Ammon's horn (tissue), 1 donor: ENCODE results near the gene TEX36.
"Not testable (repeated sequence)": the region's sequence is repeated elsewhere in the genome, so short reads cannot be mapped to it uniquely, and the experiment has no call there.

Experiments used
- DNase-seq: peaks from one replicate; pipeline ENCODE4 v3.0.0-alpha.2; 2016; ENCODE audit warnings: low spot score

Gene TEX36

DNA sequence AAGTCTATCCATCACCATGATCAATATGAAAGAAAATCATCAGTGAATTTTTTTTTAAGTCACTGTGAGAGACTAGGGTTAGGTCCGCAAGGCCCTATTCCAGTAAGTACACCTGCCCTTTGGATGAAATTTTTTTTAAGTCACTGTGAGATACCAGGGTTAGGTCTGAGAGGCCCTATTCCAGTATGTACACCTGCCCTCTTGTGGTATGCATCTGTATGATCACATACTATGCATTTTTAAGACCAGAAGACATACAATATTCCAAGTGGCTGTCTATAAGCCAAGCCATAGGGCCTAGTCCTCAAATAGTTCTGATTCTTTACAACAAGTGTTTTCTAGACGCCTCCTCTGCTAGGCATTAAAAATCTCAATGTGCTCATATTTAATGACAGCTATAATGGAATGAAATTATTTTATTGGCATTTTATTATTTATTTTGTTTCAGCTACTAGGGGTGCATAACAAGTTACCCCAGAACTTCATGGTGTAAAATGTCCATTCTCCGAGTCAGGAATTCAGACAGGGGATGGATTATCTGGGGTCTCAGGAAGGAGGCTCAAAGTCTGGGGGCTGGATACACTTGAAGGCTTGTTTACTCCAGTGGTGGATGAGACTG, 53.1 kb downstream of the TEX36 start:
- DNase-seq, result no peak

DNA sequence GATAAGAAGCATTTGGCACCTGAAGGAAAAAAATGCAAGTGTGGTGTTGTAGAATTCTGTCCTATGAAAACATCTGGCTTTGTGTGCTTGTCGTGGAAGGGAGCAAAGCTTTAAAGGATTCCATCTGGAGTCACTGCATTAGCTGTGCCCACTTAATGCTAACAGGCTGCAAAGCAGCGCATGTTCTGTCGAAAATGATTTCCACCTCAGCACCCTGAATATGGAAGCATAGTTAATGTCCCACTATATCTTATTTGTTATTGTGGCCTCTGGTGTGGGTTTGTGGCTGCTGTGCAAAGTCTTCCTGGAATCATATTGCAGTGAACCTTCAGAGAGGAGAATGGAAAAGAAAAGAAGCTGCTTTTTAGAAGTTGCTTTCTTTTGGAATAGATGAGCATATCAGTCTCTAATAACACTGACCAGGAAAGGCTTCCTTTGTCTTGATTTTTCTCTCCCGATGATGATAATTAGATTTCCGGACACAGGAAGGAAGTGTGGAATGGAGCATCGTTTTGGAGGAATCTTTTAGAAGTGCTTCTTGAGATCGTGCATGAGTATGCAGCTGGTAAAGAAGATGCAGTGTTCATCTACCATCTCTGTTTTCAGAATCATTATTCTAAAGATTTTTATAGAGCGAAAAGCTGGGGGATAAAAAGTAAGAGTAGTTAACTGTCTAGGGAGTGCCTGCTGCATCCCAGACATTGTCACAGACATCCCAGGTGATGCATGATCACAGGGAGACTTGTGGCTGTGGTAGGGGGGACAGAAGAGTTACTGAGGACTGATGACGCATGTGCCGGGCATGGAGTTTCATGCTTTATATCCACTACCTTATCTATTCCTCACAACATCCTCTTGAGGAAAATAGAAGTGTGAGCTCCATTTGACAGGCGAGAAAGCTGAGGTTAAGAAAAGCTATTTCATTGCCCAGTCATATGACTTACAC, 54.6 kb downstream of the TEX36 start:
- DNase-seq, result no peak

DNA sequence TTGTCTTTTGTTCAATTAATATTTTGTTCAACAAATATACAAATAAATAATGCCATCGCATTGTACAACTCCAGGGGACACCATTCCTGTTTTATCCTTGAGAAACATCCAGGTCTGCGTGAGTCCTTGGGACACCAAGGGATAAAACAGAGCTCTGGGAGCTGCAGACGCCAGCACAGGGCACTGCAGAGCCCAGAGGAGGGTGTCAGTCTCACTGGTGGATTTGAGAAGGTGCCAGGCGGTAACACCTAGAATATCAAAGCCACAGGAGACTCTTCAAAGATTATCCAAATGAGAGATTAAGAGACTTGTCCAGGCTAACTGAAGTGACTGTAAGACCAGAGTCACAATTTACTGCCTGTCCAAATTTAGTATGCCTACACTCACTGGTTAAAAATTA, 55.3 kb downstream of the TEX36 start:
- no peak for DNase-seq

DNA sequence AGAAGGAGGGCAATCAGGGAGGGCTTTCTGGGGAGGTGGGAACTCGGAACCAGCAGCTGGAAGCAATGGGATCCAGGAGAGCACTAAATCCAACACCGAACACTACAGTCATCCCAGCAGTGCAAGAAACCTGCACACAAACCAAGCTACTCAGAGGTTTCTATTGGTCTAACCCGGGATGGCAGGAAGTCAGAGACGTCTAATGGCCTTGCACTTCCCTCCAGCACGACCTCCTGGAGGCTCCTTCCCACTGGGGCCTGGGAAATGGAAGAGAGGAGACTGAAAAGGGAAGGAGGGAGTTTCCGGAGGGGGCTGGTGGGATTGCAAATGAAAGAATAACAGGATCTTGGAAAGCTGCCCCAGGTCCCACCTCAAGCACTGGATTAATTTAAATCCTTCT, 56.3 kb downstream of the TEX36 start:
- DNase-seq, result no peak

DNA sequence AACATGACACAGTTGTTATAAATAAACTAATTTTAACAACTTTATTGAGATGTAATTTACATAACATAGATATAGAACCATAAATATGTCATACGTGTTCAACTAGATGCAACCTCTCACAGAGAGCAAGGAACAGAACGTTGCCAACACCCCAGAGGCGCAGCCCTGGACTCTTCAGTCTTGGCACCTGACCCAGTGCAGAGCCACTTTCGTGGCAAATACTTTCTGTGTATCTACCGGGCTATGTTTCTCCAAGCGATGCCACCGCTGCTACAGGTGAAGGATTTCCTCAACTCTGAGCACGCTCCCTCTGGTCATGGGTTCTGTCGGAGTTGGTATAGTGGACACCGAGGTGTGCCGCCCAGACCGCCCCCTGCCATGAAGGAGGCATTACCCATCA, 57.4 kb downstream of the TEX36 start:
- no peak for DNase-seq

DNA sequence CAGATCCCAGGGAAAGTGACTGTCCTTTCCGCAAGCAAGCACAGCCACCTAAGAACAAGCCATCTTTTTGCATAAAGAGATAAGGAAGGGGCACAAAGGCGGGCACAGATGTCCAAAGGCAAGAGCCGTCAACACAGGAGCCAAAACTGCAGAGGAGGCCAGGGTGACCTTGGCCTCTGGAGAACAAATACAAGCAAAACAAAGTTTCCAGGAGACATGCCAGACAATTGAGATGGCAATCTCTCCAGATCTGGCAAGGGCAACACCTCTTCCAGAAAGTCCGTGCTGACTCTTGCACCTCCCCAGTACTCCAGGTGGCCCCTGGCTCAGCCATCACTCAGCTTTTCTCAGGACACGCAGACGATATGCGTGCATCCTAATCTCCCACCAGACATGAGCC, 58.2 kb downstream of the TEX36 start:
- no peak for DNase-seq

DNA sequence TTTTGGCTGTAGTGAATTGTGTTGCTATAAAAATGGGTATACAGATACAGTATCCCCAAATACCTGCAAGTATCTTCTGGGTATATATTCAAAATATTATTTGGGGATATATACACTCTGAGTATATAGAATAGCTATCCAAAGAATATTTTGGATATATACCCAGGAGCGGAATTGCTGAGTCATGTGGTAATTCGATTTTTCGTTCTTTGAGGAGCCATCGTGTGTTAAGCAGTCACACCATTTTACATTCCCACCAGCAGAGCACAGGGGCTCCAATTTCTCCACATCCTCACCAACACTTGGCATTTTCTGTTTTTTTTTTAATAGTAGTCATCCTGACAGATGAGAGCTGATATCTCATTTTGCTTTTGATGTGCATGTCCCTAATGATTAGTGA, 61.9 kb downstream of the TEX36 start:
- no peak for DNase-seq

DNA sequence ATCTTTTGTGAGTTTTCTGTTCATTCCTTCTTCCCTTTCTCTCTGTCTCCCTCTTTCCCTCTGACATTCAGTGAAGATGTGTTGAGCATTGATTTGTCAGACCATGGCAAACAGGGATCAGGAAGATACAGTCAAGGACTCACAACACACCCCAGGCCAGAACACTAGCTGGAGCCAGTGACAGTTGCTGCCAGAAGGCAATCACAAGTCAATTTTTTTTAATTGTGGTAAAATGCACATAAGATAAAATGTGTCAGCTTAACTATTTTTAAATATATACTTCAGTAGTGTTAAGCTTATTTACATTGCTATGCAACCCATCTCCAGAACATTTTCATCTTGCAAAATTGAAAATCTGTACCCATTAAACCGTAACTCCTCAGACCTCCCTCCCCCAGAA, 62.6 kb downstream of the TEX36 start:
- DNase-seq, result no peak

DNA sequence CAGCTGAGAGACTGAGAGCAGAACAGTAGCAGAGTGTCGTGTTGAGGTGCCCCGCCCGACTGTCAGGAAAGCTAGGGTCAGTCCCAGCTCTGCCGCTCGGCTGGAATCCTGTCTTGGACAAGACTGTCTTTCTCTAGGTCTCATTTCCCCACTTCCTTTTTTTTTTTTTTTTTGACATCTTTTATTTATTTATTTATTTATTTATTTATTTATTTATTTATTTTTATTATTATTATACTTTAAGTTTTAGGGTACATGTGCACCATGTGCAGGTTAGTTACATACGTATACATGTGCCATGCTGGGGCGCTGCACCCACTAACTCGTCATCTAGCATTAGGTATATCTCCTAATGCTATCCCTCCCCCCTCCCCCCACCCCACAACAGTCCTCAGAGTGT, 69.9 kb downstream of the TEX36 start:
- not testable (repeated sequence) for DNase-seq

DNA sequence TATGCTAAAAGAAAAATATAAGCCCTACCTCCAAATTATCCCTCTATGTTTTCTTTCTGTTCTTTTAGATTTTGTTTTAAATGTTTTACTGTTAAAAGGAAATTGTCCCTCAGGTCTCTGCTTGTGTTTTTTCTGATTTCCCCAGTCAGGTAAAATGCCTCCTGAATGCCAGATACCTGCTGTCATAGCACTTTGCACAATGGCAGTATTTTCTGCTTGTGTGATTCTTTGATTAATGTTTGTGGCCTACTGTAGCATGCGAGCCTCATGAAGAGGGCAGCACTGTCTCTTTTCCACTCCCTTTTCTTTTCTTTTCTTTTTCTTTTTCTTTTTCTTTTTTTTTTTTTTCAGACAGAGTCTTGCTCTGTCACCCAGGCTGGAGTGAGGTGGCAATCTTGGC, 71.2 kb downstream of the TEX36 start:
- no peak for DNase-seq

DNA sequence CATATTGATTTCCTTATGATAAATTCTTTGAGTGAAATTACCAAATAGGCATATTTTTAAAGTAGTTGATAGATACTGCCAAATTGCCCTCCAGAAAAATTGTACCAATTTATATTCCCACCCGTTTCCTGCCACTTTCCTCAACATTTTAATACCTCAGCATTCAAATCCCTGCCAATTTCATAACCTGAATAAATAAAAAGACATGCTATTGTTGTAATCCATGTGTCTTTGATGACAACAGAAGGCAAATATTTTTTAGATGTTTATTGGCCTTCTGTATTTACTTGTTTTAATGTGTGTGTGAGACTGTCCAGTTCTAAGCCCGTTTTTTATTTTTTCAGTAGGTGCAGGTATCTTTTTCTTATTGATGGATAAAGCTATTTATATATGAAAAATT, 71.7 kb downstream of the TEX36 start:
- DNase-seq, result no peak

DNA sequence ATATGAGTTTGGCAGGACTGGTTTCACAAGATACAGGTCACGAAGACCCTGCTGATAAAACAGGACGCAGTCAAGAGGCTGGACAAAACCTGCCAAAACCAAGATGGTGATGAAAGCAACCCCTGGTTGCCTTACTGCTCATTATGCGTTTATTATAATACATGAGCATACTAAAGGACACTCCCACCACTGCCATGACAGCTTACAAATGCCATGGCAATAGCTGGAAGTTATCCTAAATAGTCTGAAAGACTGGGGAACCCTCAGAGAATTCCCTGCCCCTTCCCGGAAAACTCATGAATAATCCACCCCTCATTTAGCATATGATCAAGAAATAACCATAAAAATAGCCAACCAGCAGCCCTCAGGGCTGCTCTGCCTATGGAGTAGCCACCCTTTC, 73.1 kb downstream of the TEX36 start:
- no peak for DNase-seq

DNA sequence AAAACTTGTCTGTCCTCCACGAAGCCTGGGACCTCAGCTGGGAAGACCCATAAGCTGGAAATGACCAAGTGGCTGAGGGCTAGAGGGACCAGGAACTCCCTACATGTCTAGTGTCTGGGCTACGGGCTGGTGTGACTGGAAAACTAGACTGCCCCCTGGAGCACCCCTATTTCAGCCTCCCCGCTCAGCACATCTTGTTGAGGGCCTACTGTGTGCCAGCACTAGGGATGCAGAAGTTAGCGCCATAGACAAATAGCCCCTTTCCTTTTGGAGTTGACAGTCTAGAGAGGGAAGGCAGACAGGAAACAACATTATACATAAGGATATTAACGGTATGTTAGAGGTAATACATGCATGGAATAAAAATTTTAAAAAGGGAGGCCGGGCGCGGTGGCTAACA, 74.5 kb downstream of the TEX36 start:
- no peak for DNase-seq

DNA sequence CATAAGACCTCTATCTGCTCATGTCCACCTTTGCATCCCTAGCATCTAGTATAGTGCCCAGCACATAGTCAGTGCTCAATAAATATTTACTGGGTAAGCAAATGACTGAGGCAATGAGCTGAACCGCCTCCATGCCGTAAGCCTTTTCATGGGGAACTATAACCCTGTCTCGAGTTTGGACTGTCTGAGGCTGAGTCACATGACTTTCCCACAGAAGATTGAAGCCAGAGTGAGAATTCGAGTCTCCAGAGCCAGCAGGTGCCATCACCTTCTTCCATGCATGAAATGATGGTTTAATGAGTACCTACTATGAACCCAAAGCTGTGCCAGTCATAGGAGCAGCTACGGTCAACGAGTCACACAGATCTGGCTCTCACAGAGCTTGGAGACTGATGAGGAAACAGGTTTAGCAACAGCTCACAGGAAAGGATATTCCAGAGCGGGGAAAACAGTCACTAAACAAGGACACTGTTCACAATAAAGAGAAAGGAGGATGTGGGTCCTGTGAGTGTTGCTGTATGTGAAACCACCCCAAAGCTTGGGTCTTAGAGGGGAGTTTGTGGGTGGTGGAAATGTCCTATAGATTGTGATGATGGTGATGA, 75.2 kb downstream of the TEX36 start:
- DNase-seq, result no peak

DNA sequence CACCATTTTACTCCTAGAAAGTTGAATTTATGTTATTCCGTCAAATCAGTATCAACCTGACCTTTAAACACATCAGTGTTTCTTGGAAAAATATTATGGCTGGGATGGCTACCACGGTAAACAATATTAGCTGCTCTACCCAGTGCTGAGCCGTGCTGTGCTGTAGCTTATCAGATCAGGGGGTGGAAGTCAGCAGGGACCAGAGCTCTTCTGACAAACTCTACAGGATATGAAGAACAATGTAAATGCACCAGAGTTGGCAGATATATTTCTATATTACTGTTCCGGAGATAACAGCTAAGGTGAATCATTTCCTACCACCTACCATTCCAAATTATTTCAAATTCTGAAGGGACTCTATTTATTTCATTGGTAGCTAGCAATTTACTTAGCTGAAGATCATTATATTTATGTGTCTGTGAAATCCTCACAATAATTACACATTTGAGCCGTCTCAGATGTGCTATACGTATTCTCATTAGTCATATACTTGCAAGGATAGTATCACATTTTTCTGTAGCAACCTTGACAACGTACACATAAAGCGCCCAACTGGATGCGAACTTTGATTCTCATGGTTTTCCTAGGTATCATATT, 76.5 kb downstream of the TEX36 start:
- no peak for DNase-seq
